Measurements from ENCODE around the gene UBE2J1. TPM values are rescaled to one million over a fixed set of nuclear protein-coding genes. Genes with fewer than 3 reads are reported as not detected.
A peak's percentile ranks its signal among the peaks of the same experiment; 100 is the strongest.

UBE2J1 gene
- total and polyA plus RNA-seq, 2 donors (not counting 3 experiments of a cell fraction or from before 2014, with no cell fraction given) = 44.4 to 96.6 TPM

DNA sequence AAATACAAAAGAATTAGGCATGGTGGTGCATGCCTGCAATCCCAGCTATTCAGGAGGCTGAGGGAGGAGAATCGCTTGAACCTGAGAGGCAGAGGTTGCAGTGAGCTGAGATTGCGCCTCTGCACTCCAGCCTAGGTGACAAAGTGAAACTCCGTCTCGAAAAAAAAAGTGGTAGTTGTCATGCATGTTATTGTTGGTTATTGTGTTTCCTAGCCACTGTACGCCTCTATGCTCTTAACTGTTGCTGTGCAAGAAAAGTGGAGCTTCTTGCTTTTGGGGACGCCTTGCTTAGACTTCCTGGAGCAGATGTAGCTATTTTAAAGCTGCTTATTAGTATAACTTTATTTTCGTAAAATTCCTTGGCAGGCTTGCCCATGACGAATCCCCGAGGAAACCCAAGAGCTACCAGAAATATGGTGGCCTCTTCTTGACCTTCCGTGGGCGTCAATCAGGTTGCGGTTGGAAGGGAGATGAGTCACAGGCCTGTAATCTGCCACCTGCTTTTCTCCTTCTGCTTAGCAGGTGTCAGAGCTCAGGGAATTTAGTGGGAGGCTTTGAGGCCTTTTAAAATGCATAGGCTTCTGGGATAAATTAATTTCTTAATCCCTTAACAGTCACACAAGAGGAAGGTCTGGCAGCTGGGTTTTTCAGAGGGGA, 54.7 kb downstream of the UBE2J1 start:
- dilution Hi-C loops (cut with MboI; ENCODE audit: extremely low pct_ligation_motif_present, low sequenced_read_pairs) (no loop called here), intact Hi-C loops (cut with micrococcal nuclease) (loop anchor here (1.0 to 5.0 kb wide), 7 partner anchors 44 to 986 kb away; partner anchors contain the start of genes LYRM2 and PM20D2)
- no peaks in the 10 kb centered on the region for H3K36me3 ChIP-seq (ENCODE audit: control insufficient read depth in 2 of 2, extremely low read depth in 1 of 2, insufficient read depth in 2 of 2, low read length in 2 of 2)
- peaks cover 28% of the 10 kb centered on the region for H3K4me1 ChIP-seq (ENCODE audit: control insufficient read depth, extremely low read depth, insufficient read depth, low read length)
- POLR2A ChIA-PET = interaction anchor here (0.6 to 1.4 kb wide), 7 partner anchors 14 to 986 kb away, joined by 3 to 16 read pairs (median 5); partner anchors contain the start of genes PNRC1 and UBE2J1
- peak overlapping the region in 1 of 3 experiments; percentile 47 for H3K4me3 ChIP-seq (replicated peaks in 1 of 3; ENCODE audit: insufficient read depth in 1 of 3, low read depth in 1 of 3, low read length in 3 of 3)
- TF ChIP-seq MYC (IDR thresholded peaks at IDR 0.05; ENCODE audit: low read depth, low read length) = no peak
- TF ChIP-seq POLR2AphosphoS5 (IDR thresholded peaks at IDR 0.05; ENCODE audit: insufficient read depth, low read depth, low read length) = peak; percentile 91
- TF ChIP-seq, protein P1, sequence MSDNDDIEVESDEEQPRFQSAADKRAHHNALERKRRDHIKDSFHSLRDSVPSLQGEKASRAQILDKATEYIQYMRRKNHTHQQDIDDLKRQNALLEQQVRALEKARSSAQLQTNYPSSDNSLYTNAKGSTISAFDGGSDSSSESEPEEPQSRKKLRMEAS (IDR thresholded peaks at IDR 0.05; ENCODE audit: insufficient read depth, insufficient read length) = peak; percentile 52
- TF ChIP-seq EZH2 (IDR thresholded peaks at IDR 0.05; ENCODE audit: borderline replicate concordance, low read depth, low read length, severe bottlenecking) = no peak
- no peak for TF ChIP-seq GATA2 (IDR thresholded peaks at IDR 0.05; ENCODE audit: insufficient read depth, insufficient read length, low read depth, low read length)
- TF ChIP-seq CTCF (IDR thresholded peaks at IDR 0.05; ENCODE audit: extremely low read depth in 1 of 2, insufficient read depth in 1 of 2, low read depth in 1 of 2, low read length in 2 of 2) = no peak
- peak; percentile 94 for TF ChIP-seq JUN (IDR thresholded peaks at IDR 0.05; ENCODE audit: borderline replicate concordance, insufficient read depth, insufficient read length, low read depth)
- peak; percentile 96 for TF ChIP-seq FOS (IDR thresholded peaks at IDR 0.05; ENCODE audit: borderline replicate concordance, insufficient read depth, low read length)
- TF ChIP-seq POLR2A (IDR thresholded peaks at IDR 0.05; ENCODE audit: low read depth, low read length) = no peak
- H3K9me1 ChIP-seq (replicated peaks; ENCODE audit: control insufficient read depth, extremely low read depth, insufficient read depth, low read length) = no peaks in the 10 kb centered on the region
- peak overlapping the region; percentile 84 for H3K27ac ChIP-seq (ENCODE audit: insufficient read depth, low read depth, low read length)
- H3K4me2 ChIP-seq (ENCODE audit: insufficient read depth, low read length) = peak overlapping the region; percentile 72
- H4K20me1 ChIP-seq (replicated peaks; ENCODE audit: control insufficient read depth, extremely low read depth, insufficient read depth, low read length) = no peaks in the 10 kb centered on the region
- no peaks in the 10 kb centered on the region for H3K27me3 ChIP-seq (ENCODE audit: control insufficient read depth in 2 of 2, insufficient read depth in 2 of 2, low read length in 2 of 2)
- FAIRE-seq (peak; percentile 97), DNase-seq (ENCODE audit: low read depth, low spot score) (peak; percentile 97)
- H3K9ac ChIP-seq (replicated peaks; ENCODE audit: extremely low read depth, insufficient read depth, low read length) = peak overlapping the region; percentile 42
- H2AFZ ChIP-seq (ENCODE audit: low read depth, low read length) = no peak overlapping the region
- H3K79me2 ChIP-seq (ENCODE audit: control insufficient read depth, insufficient read depth, low read length) = no peaks in the 10 kb centered on the region
- H3K9me3 ChIP-seq (replicated peaks; ENCODE audit: control insufficient read depth, insufficient read depth, low read length) = no peaks in the 10 kb centered on the region
- BruUV-seq (replicated peaks) = no TSS peak
- CTCF ChIA-PET = interaction anchor here (0.8 to 3.7 kb wide), 20 partner anchors 9 to 334 kb away, joined by 3 to 47 read pairs (median 4); partner anchors contain the start of genes PNRC1, RNGTT and UBE2J1

Data from endothelial cell of umbilical vein (primary cell).